Right cardiac atrium (tissue), 5 donors: ENCODE results near the gene FNIP1. TPM values are rescaled to one million over a fixed set of nuclear protein-coding genes. Genes with fewer than 3 reads are reported as not detected.
"Not testable (repeated sequence)": the region's sequence is repeated elsewhere in the genome, so short reads cannot be mapped to it uniquely, and the experiment has no call there.

Experiments
- ATAC-seq, 2 donors: fragments of 200-7000 bp; cut with Tn5 transposase; one replicate each; pipeline versions ENCODE4 v1.8.0 to v1.9.1; 2020; ENCODE audit warnings: moderate library complexity in 2 of 2, mild to moderate bottlenecking in 1 of 2
- DNase-seq, 3 donors: peaks; one replicate each; pipeline ENCODE4 v3.0.0-alpha.2; 2020
- H3K27ac ChIP-seq: one replicate; pipeline ENCODE4 v1.5.1; 2013; ENCODE audit warnings: mild to moderate bottlenecking, low read length, control low read depth, moderate library complexity
- H3K27me3 ChIP-seq: one replicate; pipeline ENCODE4 v1.6.1; 2013; ENCODE audit not compliant: control insufficient read depth, insufficient read depth
- H3K4me1 ChIP-seq: one replicate; pipeline ENCODE4 v1.6.1; 2013; ENCODE audit warnings: low read length; ENCODE audit not compliant: control insufficient read depth, insufficient read depth
- H3K4me3 ChIP-seq: one replicate; pipeline ENCODE4 v1.5.1; 2013; ENCODE audit warnings: low read length, control low read depth
- H3K9me3 ChIP-seq: one replicate; pipeline ENCODE4 v1.6.1; 2013; ENCODE audit warnings: low read length; ENCODE audit not compliant: control insufficient read depth
- WGBS: extraction: QIAGEN DNeasy Blood & Tissue Kit; methylation state at CpG from one replicate; pipeline ENCODE4 v1.1.7; 2013; 5-methylcytosine and 5-hydroxymethylcytosine counted together
- intact Hi-C, 4 donors: fragments of 100-400 bp; cut with DNase I; formaldehyde crosslinking; loops; one replicate each; pipeline versions ENCODE4 v1.11.0 to v1.14.0; 2022 to 2023
- polyA plus RNA-seq: library from polyadenylated mRNA; stranded (reverse); fragments of 200-250 nt; gene quantifications from one replicate; pipeline ENCODE4 v1.2.3, GENCODE V29; 2013
- total RNA-seq, 4 donors: library from RNA; stranded (reverse); fragmentation: NEBNext Ultra II Directional; extraction: Animal tissue kit (Norgen Biotek cat#: 25700); gene quantifications; one replicate each; pipeline ENCODE4 v1.2.1, GENCODE V29; 2021
- donor health status: healthy with polysubstance abuse.
- donor health status: DM: no; HTN: yes; CAD: no.
- donor health status: DM: no; HTN: no; CAD: no.
- donor health status: DM: no; HTN: yes; CAD: no; lungs with severe emphysema.
- donor health status: DM: yes; HTN: yes; CAD: no.

FNIP1 gene
- total and polyA plus RNA-seq, 5 donors, result 5.8 to 35.8 (median 29.7) TPM

DNA sequence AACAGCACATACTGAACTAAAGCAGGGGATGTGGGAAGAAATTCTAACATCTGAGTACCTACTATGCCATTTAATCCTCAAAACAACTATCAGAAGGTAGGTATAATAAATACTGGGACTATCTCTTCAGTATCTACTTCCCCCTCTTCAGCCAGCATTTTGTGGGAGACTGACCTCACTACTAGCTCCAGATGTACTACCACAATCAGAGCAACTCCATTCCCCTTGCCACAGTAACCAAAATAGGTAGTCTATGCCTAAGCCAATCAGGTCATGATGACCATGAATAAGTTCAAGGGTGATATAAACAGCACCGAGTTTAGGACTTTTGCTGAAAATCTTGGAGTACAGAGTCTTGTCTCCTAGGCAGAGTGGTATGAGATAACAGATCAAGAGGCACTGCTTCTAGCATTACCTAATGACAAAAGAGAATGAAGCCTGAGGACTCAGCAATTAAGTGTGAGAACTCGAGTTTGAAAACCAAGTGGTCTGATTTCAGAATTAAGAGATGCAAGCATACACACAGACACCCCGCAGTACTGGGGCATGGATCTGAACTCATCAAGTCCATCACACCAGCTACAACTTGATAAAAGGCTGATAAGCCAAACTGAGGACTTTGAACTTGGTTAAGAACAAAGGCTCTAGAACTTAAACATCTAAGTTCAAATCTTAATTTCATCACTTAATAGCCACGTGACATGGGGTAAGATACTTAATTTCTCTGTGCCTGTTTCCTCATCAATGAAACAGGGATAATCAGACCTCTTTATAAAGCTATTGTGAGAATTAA lies 9.7 kb downstream of the FNIP1 start:
- no peak for ATAC-seq
- Histone ChIP-seq H3K27ac (no peak overlapping the region), H3K4me3 (no peak overlapping the region), H3K9me3 (no peaks in the 10 kb centered on the region), H3K27me3 (no peaks in the 10 kb centered on the region), H3K4me1 (peaks cover 5% of the 10 kb centered on the region)
- DNase-seq, result no peak
- 67% methylated on average over 4 of the region's 4 CpGs for WGBS
- intact Hi-C loops, result no loop called here

DNA sequence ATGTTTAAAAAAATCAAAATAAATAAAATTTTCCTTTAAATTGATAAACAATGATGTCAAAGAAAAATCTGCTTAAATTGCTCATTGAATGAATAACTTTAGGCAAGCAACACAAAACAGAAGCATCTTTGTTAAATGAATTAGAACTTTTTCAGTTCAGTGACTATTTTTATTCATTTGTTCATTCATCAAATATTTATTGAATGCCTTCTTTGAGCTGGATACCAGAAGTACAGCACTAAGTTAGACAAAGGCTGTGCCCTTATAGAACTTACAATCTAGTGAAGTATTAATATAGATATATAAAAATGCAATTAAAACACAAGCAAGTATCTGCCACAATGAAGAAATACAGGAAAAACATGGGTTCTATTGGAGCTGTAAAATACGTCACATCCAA lies 10.8 kb downstream of the FNIP1 start:
- 83% methylated on average over 1 of the region's 1 CpG for WGBS
- Histone ChIP-seq H3K9me3 (no peaks in the 10 kb centered on the region), H3K27ac (no peak overlapping the region), H3K4me3 (no peak overlapping the region), H3K4me1 (peaks cover 5% of the 10 kb centered on the region), H3K27me3 (no peaks in the 10 kb centered on the region)
- ATAC-seq (no peak), DNase-seq (no peak)
- intact Hi-C loops, result no loop called here

DNA sequence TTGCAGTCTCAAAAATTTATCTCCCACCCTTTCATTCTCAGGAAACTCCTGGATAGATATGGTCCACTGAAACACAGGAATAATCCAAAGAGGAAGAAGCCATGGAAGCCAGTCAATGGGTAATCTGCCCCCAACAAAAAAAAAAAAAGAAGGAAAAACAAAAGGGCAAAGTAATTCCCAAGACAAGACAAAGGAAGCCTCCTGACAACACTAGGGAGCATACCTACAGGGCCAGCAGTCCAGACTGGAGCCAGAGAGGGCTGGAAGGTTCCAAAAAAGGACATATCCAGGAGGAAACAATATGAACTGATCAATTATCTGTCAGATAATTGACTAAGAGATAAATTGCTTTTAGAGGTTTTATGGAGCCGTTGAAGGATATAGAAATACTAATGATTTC lies 12.9 kb downstream of the FNIP1 start:
- ATAC-seq (no peak), DNase-seq (no peak)
- H3K27ac ChIP-seq, result no peak overlapping the region
- no peaks in the 10 kb centered on the region for H3K9me3 ChIP-seq
- WGBS, result 69% methylated on average over 1 of the region's 1 CpG
- peaks cover 5% of the 10 kb centered on the region for H3K4me1 ChIP-seq
- no peak overlapping the region for H3K4me3 ChIP-seq
- no peaks in the 10 kb centered on the region for H3K27me3 ChIP-seq
- intact Hi-C loops, result no loop called here

DNA sequence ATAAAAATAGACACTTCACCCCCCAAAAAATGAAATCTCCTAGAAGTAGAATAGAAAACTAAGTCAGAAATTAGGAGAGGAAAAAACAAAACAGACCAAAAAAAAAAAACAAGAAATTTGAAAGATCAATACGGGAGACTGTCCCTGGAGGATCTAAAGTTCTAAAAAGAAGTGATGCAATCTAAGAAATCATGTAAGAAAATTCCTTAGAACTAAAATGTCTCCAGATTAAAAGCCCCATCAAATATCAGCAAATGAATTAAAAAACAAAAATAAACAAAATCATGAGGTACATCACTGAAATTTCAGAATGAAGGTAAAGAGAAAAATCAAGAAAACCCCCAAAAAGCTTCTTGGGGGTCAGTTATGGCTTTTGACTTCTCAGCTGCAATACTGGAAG lies 13.5 kb downstream of the FNIP1 start:
- ATAC-seq (no peak), DNase-seq (no peak)
- H3K4me1 ChIP-seq, result peaks cover 5% of the 10 kb centered on the region
- H3K27ac ChIP-seq, result no peak overlapping the region
- 40% methylated on average over 1 of the region's 1 CpG for WGBS
- no peak overlapping the region for H3K4me3 ChIP-seq
- no peaks in the 10 kb centered on the region for H3K27me3 ChIP-seq
- intact Hi-C loops, result no loop called here
- H3K9me3 ChIP-seq, result no peaks in the 10 kb centered on the region

DNA sequence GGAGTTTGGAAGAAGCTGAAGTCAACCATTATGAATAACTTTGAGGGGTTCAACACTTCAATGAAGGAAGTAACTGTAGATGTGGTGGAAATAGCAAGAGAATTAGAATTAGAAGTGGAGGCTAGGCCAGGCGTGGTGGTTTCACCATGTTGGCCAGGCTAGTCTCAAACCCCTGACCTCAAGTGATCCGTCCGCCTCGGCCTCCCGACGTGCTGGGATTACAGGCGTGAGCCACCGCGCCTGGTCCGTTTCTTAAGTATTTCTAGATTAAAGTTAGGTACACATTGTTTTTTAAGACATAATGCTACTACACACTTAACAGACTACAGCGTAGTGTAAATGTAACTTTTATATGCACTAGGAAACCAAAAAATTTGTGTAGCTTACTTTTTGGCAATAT lies 14.1 kb downstream of the FNIP1 start:
- Histone ChIP-seq H3K27ac (no peak overlapping the region), H3K27me3 (no peaks in the 10 kb centered on the region), H3K9me3 (no peaks in the 10 kb centered on the region), H3K4me3 (no peak overlapping the region), H3K4me1 (peaks cover 4% of the 10 kb centered on the region)
- DNase-seq (no peak), ATAC-seq (no peak)
- intact Hi-C loops, result no loop called here
- 98% methylated on average over 11 of the region's 11 CpGs for WGBS

DNA sequence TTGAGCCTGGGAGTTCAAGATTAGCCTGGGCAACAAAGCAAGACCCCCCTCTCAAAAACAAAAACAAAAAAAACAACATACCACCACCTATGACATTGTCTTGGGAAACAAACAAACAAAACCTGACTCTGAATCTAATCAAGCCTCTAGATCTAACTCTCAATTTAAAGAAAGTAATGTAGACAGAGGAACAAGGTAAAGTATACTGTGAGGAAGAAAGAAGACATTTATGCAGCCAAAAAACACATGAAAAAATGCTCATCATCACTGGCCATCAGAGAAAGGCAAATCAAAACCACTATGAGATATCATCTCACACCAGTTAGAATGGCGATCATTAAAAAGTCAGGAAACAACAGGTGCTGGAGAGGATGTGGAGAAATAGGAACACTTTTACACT lies 18.7 kb downstream of the FNIP1 start:
- intact Hi-C loops, H3K27me3 ChIP-seq, H3K4me1 ChIP-seq, H3K9me3 ChIP-seq, H3K4me3 ChIP-seq, DNase-seq, H3K27ac ChIP-seq, ATAC-seq: not testable (repeated sequence)
- no CpG with 5 or more reads among the region's 1 CpG for WGBS

DNA sequence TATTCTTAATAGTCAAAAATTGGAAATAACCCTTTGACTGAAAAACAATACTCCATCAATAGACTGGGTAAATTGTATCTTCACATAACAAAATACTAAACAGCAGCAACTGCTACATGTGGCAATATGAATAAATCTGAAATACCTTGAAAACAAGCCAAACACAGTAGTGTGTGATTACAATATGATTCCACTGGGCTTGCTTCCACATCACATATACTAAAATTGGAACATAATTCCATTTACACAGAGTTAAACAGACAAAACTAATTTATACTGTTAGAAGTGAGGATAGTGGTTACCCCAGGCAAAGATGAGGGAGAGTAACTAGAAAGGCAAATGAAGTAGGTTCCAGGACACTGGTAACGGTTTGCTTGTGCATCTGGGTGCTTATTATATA lies 20.4 kb downstream of the FNIP1 start:
- DNase-seq (no peak), ATAC-seq (no peak)
- intact Hi-C loops, result no loop called here
- H3K27me3 ChIP-seq, result no peaks in the 10 kb centered on the region
- WGBS, result 65% methylated on average over 1 of the region's 1 CpG
- no peaks in the 10 kb centered on the region for H3K9me3 ChIP-seq
- no peak overlapping the region for H3K4me3 ChIP-seq
- H3K4me1 ChIP-seq, result no peaks in the 10 kb centered on the region
- H3K27ac ChIP-seq, result no peak overlapping the region

DNA sequence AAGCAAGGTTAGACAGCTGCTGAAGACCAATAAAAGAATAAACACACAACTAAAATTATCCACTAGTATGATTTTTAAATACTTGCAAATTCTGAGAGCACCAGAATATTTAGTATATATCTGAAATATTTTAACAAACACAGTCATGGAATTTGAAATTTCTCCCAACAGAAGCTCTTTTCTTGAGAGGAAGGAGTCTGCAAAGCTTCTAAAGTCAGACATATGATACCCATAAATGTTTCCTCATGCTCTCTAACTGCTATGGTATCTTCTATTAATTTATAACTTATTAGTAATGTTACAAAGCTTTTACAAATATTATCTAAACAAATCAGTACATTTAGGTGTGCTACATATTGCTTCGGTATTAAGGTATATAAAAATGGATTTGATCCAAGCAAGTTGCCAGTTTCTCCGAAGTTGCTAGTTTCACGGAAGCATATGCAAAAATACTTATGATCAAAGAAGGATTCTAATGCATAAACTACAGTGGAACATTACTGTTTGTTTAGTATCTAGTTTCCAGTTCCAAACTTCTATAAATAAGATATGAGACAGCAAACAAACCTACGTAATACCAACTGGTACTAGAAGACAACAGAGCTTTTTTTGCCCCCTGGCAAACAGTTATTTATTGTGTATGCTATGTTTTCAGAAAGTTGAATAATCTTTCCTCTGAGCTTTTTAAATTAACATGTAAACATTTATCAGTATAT lies 22.0 kb downstream of the FNIP1 start:
- Histone ChIP-seq H3K27me3 (no peaks in the 10 kb centered on the region), H3K9me3 (no peaks in the 10 kb centered on the region), H3K4me3 (no peak overlapping the region), H3K4me1 (no peaks in the 10 kb centered on the region), H3K27ac (no peak overlapping the region)
- no peak for DNase-seq
- no peak for ATAC-seq
- WGBS, result 71% methylated on average over 4 of the region's 4 CpGs
- intact Hi-C loops, result no loop called here

DNA sequence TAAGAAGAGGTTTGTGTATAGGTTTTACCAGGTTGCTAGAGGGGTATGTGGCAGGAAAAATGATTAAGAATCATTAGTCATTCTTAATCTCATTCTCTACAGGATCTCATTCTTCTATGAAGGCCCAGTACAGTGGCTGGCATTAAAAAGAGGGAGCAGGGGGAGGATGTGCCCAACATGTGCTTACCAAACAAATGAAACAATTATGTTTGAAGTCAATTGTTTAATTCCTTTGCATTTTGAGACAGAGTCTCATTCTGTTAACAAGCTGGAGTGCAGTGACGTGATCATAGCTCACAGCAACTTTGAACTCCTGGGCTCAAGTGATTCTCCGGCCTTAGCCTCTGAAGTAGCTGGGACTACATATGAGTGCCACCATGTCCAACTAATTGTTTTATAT lies 23.0 kb downstream of the FNIP1 start:
- DNase-seq (no peak), ATAC-seq (no peak)
- no peaks in the 10 kb centered on the region for H3K4me1 ChIP-seq
- H3K27ac ChIP-seq, result no peak overlapping the region
- H3K27me3 ChIP-seq, result no peaks in the 10 kb centered on the region
- no peak overlapping the region for H3K4me3 ChIP-seq
- intact Hi-C loops, result no loop called here
- WGBS, result 96% methylated on average over 2 of the region's 2 CpGs
- H3K9me3 ChIP-seq, result no peaks in the 10 kb centered on the region

DNA sequence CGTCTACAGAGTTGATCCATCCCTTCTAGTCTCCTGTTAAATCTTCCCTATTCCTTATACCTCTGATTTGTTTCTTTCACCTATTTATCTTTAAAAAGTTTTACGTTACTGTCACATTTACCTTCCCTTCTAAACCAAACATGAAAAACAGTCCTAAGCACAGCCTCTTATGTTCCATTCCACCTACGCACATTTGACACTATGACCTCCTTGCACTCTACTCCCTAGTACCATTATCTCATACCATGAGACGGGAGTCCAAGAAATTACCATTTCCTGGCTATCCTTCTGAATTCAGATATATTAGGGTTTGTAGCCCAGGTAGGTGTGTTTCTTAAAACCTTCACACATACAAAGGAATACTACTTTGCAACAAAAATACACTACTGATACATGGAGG lies 25.1 kb downstream of the FNIP1 start:
- H3K9me3 ChIP-seq, result no peaks in the 10 kb centered on the region

DNA sequence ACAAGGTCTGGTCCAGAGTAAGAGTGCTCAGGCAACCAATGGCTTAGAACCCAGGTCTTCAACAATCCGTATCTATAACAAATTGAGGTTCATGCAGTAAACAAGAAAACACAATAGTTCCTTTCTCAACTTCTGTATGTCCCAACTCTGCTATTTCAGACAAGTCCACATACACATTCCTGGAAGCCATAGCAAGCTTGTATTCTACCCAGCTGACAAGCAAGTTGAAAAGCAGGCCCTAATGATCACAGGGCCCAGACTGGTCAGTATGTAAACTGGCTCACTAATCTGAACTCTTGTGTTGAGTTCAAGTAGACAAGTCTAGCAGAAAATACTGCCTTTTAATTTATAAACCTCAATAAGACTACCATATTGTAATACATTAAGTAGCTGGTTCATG lies 26.9 kb downstream of the FNIP1 start:
- WGBS, result 84% methylated on average over 1 of the region's 1 CpG
- H3K4me3 ChIP-seq, result no peak overlapping the region
- H3K9me3 ChIP-seq, result no peaks in the 10 kb centered on the region
- ATAC-seq, result no peak
- no peak for DNase-seq
- peaks cover 3% of the 10 kb centered on the region for H3K4me1 ChIP-seq
- intact Hi-C loops, result no loop called here
- no peaks in the 10 kb centered on the region for H3K27me3 ChIP-seq
- H3K27ac ChIP-seq, result no peak overlapping the region

More for the DNA sequence above, 25.1 kb downstream of the FNIP1 start:
- DNase-seq (no peak), ATAC-seq (no peak)
- intact Hi-C loops, result no loop called here
- Histone ChIP-seq H3K27ac (no peak overlapping the region), H3K4me3 (no peak overlapping the region), H3K27me3 (no peaks in the 10 kb centered on the region), H3K4me1 (no peaks in the 10 kb centered on the region)
- 79% methylated on average over 4 of the region's 4 CpGs for WGBS
